Stimulated activated CD8-positive, alpha-beta memory T cell treated with anti-CD3 and anti-CD28 coated beads, Interleukin-15, amount 100 ng/mL, for 24 hours (primary cell): ENCODE results near the gene BICC1.

Source experiments
- DNase-seq: peaks from one replicate; pipeline ENCODE4 v3.0.0-alpha.2; 2020; ENCODE audit warnings: low read depth

Gene BICC1

GRCh38 chr10:58752665-58753064 lies 240.0 kb downstream of the BICC1 start:
- DNase-seq = no peak

GRCh38 chr10:58753425-58753824 lies 240.8 kb downstream of the BICC1 start:
- no peak for DNase-seq

- DNase-seq = no peak
Observed at GRCh38 chr10:58754469-58755339, 242.0 kb downstream of the BICC1 start.

- DNase-seq = no peak
Observed at GRCh38 chr10:58755340-58755610, 242.6 kb downstream of the BICC1 start.

GRCh38 chr10:58755677-58756076 lies 243.0 kb downstream of the BICC1 start:
- no peak for DNase-seq

GRCh38 chr10:58756130-58756719 lies 243.6 kb downstream of the BICC1 start:
- DNase-seq = no peak

GRCh38 chr10:58757352-58758065 lies 244.8 kb downstream of the BICC1 start:
- DNase-seq = no peak

- no peak for DNase-seq
Observed at GRCh38 chr10:58758321-58758720, 245.6 kb downstream of the BICC1 start.

- DNase-seq = no peak
Observed at GRCh38 chr10:58764087-58764747, 251.5 kb downstream of the BICC1 start.

GRCh38 chr10:58765910-58766309 lies 253.2 kb downstream of the BICC1 start:
- DNase-seq = no peak

- DNase-seq = no peak
Observed at GRCh38 chr10:58767652-58768051, 255.0 kb downstream of the BICC1 start.

GRCh38 chr10:58771863-58772262 lies 259.2 kb downstream of the BICC1 start:
- no peak for DNase-seq

- no peak for DNase-seq
Observed at GRCh38 chr10:58772758-58773157, 260.1 kb downstream of the BICC1 start.

GRCh38 chr10:58773341-58773740 lies 260.7 kb downstream of the BICC1 start:
- no peak for DNase-seq

- no peak for DNase-seq
Observed at GRCh38 chr10:58773944-58774343, 261.3 kb downstream of the BICC1 start.

GRCh38 chr10:58775960-58776567 lies 263.4 kb downstream of the BICC1 start:
- no peak for DNase-seq

- no peak for DNase-seq
Observed at GRCh38 chr10:58776568-58777318, 264.1 kb downstream of the BICC1 start.

GRCh38 chr10:58778966-58779365 lies 266.3 kb downstream of the BICC1 start:
- no peak for DNase-seq

- DNase-seq = no peak
Observed at GRCh38 chr10:58779594-58779993, 266.9 kb downstream of the BICC1 start.

- DNase-seq = no peak
Observed at GRCh38 chr10:58780476-58780875, 267.8 kb downstream of the BICC1 start.

GRCh38 chr10:58781873-58782488 lies 269.3 kb downstream of the BICC1 start:
- no peak for DNase-seq
